HepG2 (cell line): ENCODE measurements around the gene DDX39B. TPM values are rescaled to one million over a fixed set of nuclear protein-coding genes. Genes with fewer than 3 reads are reported as not detected.

Source experiments
- BHLHE40 ChIP-seq: IDR thresholded peaks from 2 replicates; pipeline ENCODE4 v1.6.1; 2011; ENCODE audit warnings: low read length, improper control_type of control experiment
- CREB1 ChIP-seq, 2 experiments: fragments of 450-650 bp in 1 of 2; IDR thresholded peaks; 2 replicates each; pipeline ENCODE4 v1.6.1; 2016 to 2017; ENCODE audit warnings: control low read depth in 1 of 2, mild to moderate bottlenecking in 1 of 2, missing compliant biosample characterization in 1 of 2, missing genetic modification characterization in 1 of 2
- DNMT1 ChIP-seq: sonication (generic); formaldehyde crosslinking; IDR thresholded peaks from 2 replicates; pipeline ENCODE4 v1.5.1; 2020; ENCODE audit warnings: mild to moderate bottlenecking, missing genetic modification reagents
- ELF3 ChIP-seq: IDR thresholded peaks from 2 replicates; pipeline ENCODE4 v1.6.1; 2016; ENCODE audit warnings: missing genetic modification reagents, missing compliant biosample characterization
- ELK4 ChIP-seq: sonication (generic); formaldehyde crosslinking; IDR thresholded peaks from 2 replicates; pipeline ENCODE4 v1.9.0; 2021; ENCODE audit warnings: missing genetic modification reagents, borderline replicate concordance
- GMEB1 ChIP-seq: sonication (generic); formaldehyde crosslinking; IDR thresholded peaks from 2 replicates; pipeline ENCODE4 v1.5.1; 2020; ENCODE audit warnings: missing genetic modification reagents, mild to moderate bottlenecking, borderline replicate concordance
- GPN1 ChIP-seq: sonication (generic); formaldehyde crosslinking; IDR thresholded peaks from 2 replicates; pipeline ENCODE4 v1.5.1; 2020; ENCODE audit warnings: missing genetic modification reagents, borderline replicate concordance
- HBP1 ChIP-seq: IDR thresholded peaks from 2 replicates; pipeline ENCODE4 v1.6.1; 2016; ENCODE audit warnings: low read depth, control low read depth
- HIC2 ChIP-seq: sonication (generic); formaldehyde crosslinking; IDR thresholded peaks from 2 replicates; pipeline ENCODE4 v1.9.0; 2022; ENCODE audit warnings: low read depth, missing genetic modification reagents
- HNRNPH1 ChIP-seq: fragments of 200-400 bp; formaldehyde crosslinking; optimal IDR thresholded peaks from 2 replicates; pipeline ENCODE3; 2017; ENCODE audit warnings: mild to moderate bottlenecking, low read depth, low read length
- ISX ChIP-seq: sonication (generic); formaldehyde crosslinking; conservative IDR thresholded peaks from 2 replicates; pipeline ENCODE4 v1.5.0; 2020; ENCODE audit warnings: missing genetic modification reagents
- JARID2 ChIP-seq: sonication (generic); formaldehyde crosslinking; IDR thresholded peaks from 2 replicates; pipeline ENCODE4 v1.8.1; 2023; ENCODE audit warnings: missing genetic modification reagents, inconsistent platforms; ENCODE audit not compliant: insufficient replicate concordance
- KDM1A ChIP-seq: IDR thresholded peaks from 2 replicates; pipeline ENCODE4 v1.6.1; 2016; ENCODE audit warnings: missing compliant biosample characterization
- KLF12 ChIP-seq: sonication (generic); formaldehyde crosslinking; IDR thresholded peaks from 2 replicates; pipeline ENCODE4 v1.4.0; 2020; ENCODE audit warnings: missing genetic modification reagents, borderline replicate concordance
- MAFF ChIP-seq: IDR thresholded peaks from 2 replicates; pipeline ENCODE4 v1.6.1; 2011; ENCODE audit warnings: low read depth, low read length, improper control_type of control experiment
- SOX13 ChIP-seq, 3 experiments: fragments of 450-650 bp in 1 of 3; sonication (generic) in 1 of 3; formaldehyde crosslinking in 1 of 3; IDR thresholded peaks in 2 of 3; conservative IDR thresholded peaks in 1 of 3; 2 replicates each; pipeline versions ENCODE4 v1.5.0 to v1.6.1; 2016 to 2020; ENCODE audit warnings: antibody characterized with exemption in 1 of 3, mild to moderate bottlenecking in 1 of 3, missing compliant biosample characterization in 1 of 3, missing genetic modification reagents in 1 of 3, moderate library complexity in 1 of 3
- SP5 ChIP-seq: IDR thresholded peaks from 2 replicates; pipeline ENCODE4 v1.6.1; 2016; ENCODE audit warnings: low read depth, borderline replicate concordance
- THYN1 ChIP-seq: sonication (generic); formaldehyde crosslinking; IDR thresholded peaks from 2 replicates; pipeline ENCODE4 v1.8.1; 2023; ENCODE audit warnings: low read depth, mild to moderate bottlenecking, moderate library complexity, missing genetic modification reagents, borderline replicate concordance
- ZNF143 ChIP-seq: sonication (generic); formaldehyde crosslinking; IDR thresholded peaks from 2 replicates; pipeline ENCODE4 v1.4.0; 2020; ENCODE audit warnings: missing genetic modification reagents
- ZNF224 ChIP-seq: sonication (generic); formaldehyde crosslinking; IDR thresholded peaks from 2 replicates; pipeline ENCODE4 v1.5.0; 2020; ENCODE audit warnings: mild to moderate bottlenecking, missing genetic modification reagents
- ZNF333 ChIP-seq: sonication (generic); formaldehyde crosslinking; IDR thresholded peaks from 2 replicates; pipeline ENCODE4 v1.4.0; 2020; ENCODE audit warnings: mild to moderate bottlenecking, missing genetic modification reagents, borderline replicate concordance
- ZNF501 ChIP-seq: sonication (generic); formaldehyde crosslinking; IDR thresholded peaks from 2 replicates; pipeline ENCODE4 v1.5.1; 2020; ENCODE audit warnings: mild to moderate bottlenecking, moderate library complexity, missing genetic modification reagents
- ZNF567 ChIP-seq: sonication (generic); formaldehyde crosslinking; IDR thresholded peaks from 2 replicates; pipeline ENCODE4 v1.8.1; 2023; ENCODE audit warnings: mild to moderate bottlenecking, missing genetic modification reagents, borderline replicate concordance
- ZNF724P ChIP-seq: sonication (generic); formaldehyde crosslinking; IDR thresholded peaks from 2 replicates; pipeline ENCODE4 v1.8.0; 2022; ENCODE audit warnings: missing genetic modification reagents, borderline replicate concordance
- polyA plus RNA-seq, 8 experiments: library from polyadenylated mRNA; depleted of rRNA in 3 of 8; stranded (reverse) in 7 of 8; unstranded in 1 of 8; fragments of >200 nt; fragmentation: Illumina TruSeq in 4 of 8; extraction: Trizol in 4 of 8; gene quantifications; 2 replicates each; pipeline versions ENCODE4 v1.2.1 to v1.2.3, GENCODE V29; 2011 to 2016; ENCODE audit warnings: low read depth in 4 of 8, missing spikeins in 1 of 8, mixed read lengths in 1 of 8; ENCODE audit not compliant: insufficient read depth in 1 of 8
- total RNA-seq, 5 experiments: library from RNA; depleted of rRNA; stranded (reverse); fragments of >200 nt; fragmentation: Illumina TruSeq; extraction: Trizol; gene quantifications; 2 replicates each; pipeline ENCODE4 v1.2.3, GENCODE V29; 2016; ENCODE audit warnings: low read depth in 1 of 5

Gene DDX39B
- total and polyA plus RNA-seq, 2 of the 13 experiments (the other 11 are each of a cell fraction or from before 2014, with no cell fraction given) = 570 to 678 TPM

- TF ChIP-seq ELF3 (CRISPR knock-in tag) (peak; percentile 28), BHLHE40 (no peak), JARID2 (CRISPR knock-in tag) (no peak), GPN1 (CRISPR knock-in tag) (no peak), GMEB1 (CRISPR knock-in tag) (no peak), ZNF143 (CRISPR knock-in tag) (no peak), ZNF501 (CRISPR knock-in tag) (0 out of 2 replicates have a peak, but pooled peaks have one; percentile 16), KDM1A (CRISPR knock-in tag) (no peak), ELK4 (CRISPR knock-in tag) (no peak), SP5 (CRISPR knock-in tag) (0 out of 2 replicates have a peak, but pooled peaks have one; percentile 11), HBP1 (CRISPR knock-in tag) (no peak), KLF12 (CRISPR knock-in tag) (no peak), SOX13 (IDR thresholded peaks at IDR 0.05) (no peak), SOX13 (CRISPR knock-in tag; conservative IDR thresholded peaks at IDR 0.05 in 1 of 2, IDR thresholded peaks at IDR 0.05 in 1 of 2) (no peak), ISX (no peak), DNMT1 (CRISPR knock-in tag) (no peak), ZNF724P (CRISPR knock-in tag) (no peak), HNRNPH1 (peak; percentile 36), HIC2 (CRISPR knock-in tag) (no peak), CREB1 (IDR thresholded peaks at IDR 0.05) (no peak), CREB1 (CRISPR knock-in tag; IDR thresholded peaks at IDR 0.05) (no peak), ZNF224 (no peak), THYN1 (CRISPR knock-in tag) (no peak), MAFF (no peak), ZNF567 (CRISPR knock-in tag) (no peak), ZNF333 (CRISPR knock-in tag) (no peak)
Measured at GRCh38 chr6:31529329-31530150, 12.3 kb downstream of the DDX39B start (continued).
